WI38 (cell line): Measurements from ENCODE around the gene ILDR1.

ENCODE experiments used
- H3K4me3 ChIP-seq: 2 replicates; pipeline ENCODE4 v1.5.1; 2011; ENCODE audit warnings: low read depth, mild to moderate bottlenecking, control low read depth, low read length
- TF ChIP-seq, protein P1 (sequence below): IDR thresholded peaks from 2 replicates; pipeline ENCODE4 v1.5.1; 2012; ENCODE audit warnings: low read depth, mild to moderate bottlenecking, control low read depth, low read length

The ILDR1 gene

DNA sequence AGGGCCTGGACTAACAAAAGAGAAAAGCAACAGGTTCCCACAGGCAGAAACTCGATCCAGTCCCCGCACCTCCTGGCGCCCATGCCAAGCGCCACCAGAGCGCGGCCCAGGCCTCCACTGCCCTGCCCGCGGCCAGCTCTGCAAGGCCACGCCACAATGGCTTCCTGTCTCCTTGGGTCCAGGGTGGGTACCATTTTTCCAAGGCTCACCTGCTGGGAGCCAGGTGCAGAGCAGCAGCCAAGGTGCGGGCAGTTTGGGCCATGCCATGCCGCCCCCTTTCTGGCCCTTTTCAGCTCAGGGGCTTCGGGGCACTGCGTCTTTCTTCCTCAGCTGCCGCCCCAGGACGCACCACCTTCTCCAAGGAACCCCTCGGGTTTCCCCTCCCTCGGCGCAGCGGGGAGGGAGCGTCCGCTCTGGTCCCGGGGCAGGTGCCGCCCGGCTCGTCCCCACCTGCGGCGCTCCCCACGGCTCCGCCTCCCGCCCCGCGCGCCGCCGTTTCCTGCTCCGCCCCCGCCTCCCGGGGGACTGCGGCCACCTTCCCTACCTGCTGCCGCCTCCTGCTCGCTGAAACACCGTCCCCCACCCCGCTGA, at the start of gene ILDR1:
Gene ILDR1, minus strand, starts transcription at position 437 of the 591 bp plus-strand sequence. Its CDS starts 170 bp downstream, at position 267.
- H3K4me3 ChIP-seq = no peak within 1 kb of the TSS

GRCh38 chr3:122067588-122068240, 45.7 kb upstream of the ILDR1 start:
- TF ChIP-seq, protein P1, sequence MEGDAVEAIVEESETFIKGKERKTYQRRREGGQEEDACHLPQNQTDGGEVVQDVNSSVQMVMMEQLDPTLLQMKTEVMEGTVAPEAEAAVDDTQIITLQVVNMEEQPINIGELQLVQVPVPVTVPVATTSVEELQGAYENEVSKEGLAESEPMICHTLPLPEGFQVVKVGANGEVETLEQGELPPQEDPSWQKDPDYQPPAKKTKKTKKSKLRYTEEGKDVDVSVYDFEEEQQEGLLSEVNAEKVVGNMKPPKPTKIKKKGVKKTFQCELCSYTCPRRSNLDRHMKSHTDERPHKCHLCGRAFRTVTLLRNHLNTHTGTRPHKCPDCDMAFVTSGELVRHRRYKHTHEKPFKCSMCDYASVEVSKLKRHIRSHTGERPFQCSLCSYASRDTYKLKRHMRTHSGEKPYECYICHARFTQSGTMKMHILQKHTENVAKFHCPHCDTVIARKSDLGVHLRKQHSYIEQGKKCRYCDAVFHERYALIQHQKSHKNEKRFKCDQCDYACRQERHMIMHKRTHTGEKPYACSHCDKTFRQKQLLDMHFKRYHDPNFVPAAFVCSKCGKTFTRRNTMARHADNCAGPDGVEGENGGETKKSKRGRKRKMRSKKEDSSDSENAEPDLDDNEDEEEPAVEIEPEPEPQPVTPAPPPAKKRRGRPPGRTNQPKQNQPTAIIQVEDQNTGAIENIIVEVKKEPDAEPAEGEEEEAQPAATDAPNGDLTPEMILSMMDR = no peak
- H3K4me3 ChIP-seq = no peak overlapping the region

More for the DNA sequence above, at the start of gene ILDR1:
- TF ChIP-seq, protein P1 = no peak

DNA sequence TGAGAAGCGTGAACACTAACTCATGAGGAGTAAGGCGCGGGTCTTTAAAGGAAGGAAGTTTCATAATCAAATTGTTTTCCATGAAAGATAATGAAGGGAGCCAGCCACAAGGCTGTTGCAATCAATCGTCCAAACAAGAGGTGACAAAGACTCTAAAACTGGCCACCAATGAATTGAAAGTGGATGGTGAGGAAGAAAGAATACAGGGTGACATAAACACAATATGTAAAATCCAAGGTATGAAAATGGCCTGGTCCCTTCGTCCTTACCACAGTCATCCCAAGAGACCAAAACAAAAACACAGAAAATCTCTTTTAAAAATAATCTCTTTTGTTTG, 45.1 kb upstream of the ILDR1 start:
- H3K4me3 ChIP-seq = no peak overlapping the region
- TF ChIP-seq, protein P1 = no peak

GRCh38 chr3:122066331-122067213, 44.5 kb upstream of the ILDR1 start:
- H3K4me3 ChIP-seq = no peak overlapping the region

DNA sequence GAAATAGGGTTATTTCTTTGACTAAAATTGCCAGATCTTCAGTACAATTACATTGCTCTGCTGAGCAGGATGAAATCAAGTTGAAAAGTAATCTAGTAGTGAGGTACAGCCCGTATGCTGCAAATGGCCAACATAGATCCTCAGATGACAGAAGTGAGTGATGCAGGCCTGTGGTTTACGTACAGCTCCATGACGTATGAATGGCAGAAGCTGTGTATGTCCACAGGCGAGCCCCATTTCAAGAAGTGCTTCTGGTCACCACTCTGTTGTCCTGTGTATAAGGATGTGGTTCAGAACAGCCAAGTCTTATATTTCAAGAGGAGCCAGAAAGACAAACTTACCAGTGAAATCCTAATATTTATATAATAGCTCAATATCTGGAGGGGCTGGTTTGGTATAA, 42.3 kb upstream of the ILDR1 start:
- TF ChIP-seq, protein P1 = no peak
- H3K4me3 ChIP-seq = no peak overlapping the region

More at GRCh38 chr3:122066331-122067213, 44.5 kb upstream of the ILDR1 start:
- TF ChIP-seq, protein P1 = no peak

GRCh38 chr3:122063908-122064307, 41.9 kb upstream of the ILDR1 start:
- H3K4me3 ChIP-seq = no peak overlapping the region
- TF ChIP-seq, protein P1 = no peak
